Measurements from ENCODE around the gene MMP10.

MMP10 gene

GRCh38 chr11:102812188-102812587 lies 31.8 kb upstream of the MMP10 start:
- TF ChIP-seq, protein P1, sequence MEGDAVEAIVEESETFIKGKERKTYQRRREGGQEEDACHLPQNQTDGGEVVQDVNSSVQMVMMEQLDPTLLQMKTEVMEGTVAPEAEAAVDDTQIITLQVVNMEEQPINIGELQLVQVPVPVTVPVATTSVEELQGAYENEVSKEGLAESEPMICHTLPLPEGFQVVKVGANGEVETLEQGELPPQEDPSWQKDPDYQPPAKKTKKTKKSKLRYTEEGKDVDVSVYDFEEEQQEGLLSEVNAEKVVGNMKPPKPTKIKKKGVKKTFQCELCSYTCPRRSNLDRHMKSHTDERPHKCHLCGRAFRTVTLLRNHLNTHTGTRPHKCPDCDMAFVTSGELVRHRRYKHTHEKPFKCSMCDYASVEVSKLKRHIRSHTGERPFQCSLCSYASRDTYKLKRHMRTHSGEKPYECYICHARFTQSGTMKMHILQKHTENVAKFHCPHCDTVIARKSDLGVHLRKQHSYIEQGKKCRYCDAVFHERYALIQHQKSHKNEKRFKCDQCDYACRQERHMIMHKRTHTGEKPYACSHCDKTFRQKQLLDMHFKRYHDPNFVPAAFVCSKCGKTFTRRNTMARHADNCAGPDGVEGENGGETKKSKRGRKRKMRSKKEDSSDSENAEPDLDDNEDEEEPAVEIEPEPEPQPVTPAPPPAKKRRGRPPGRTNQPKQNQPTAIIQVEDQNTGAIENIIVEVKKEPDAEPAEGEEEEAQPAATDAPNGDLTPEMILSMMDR (IDR thresholded peaks at IDR 0.05; ENCODE audit: low read depth, low read length, missing control alignments): no peak
- H3K4me3 ChIP-seq (ENCODE audit: low read depth, low read length): no peak overlapping the region
- DNase-seq: no peak
- H3K36me3 ChIP-seq (replicated peaks): no peaks in the 10 kb centered on the region
- H3K27me3 ChIP-seq (replicated peaks): no peaks in the 10 kb centered on the region
- H3K27ac ChIP-seq: no peak overlapping the region
- in situ Hi-C loops (cut with HindIII; ENCODE audit: low pct_ligation_motif_present, low sequenced_read_pairs): no loop called here

- Histone ChIP-seq H3K36me3 (replicated peaks) (no peaks in the 10 kb centered on the region), H3K27me3 (replicated peaks) (no peaks in the 10 kb centered on the region), H3K4me3 (ENCODE audit: low read depth, low read length) (no peak overlapping the region), H3K27ac (no peak overlapping the region)
- in situ Hi-C loops (cut with HindIII; ENCODE audit: low pct_ligation_motif_present, low sequenced_read_pairs): no loop called here
- TF ChIP-seq, protein P1 (IDR thresholded peaks at IDR 0.05; ENCODE audit: low read depth, low read length, missing control alignments): peak; percentile 69
- peak; percentile 18 for DNase-seq
Measured at GRCh38 chr11:102810950-102811660, 30.7 kb upstream of the MMP10 start.

- TF ChIP-seq, protein P1 (IDR thresholded peaks at IDR 0.05; ENCODE audit: low read depth, low read length, missing control alignments): no peak
- in situ Hi-C loops (cut with HindIII; ENCODE audit: low pct_ligation_motif_present, low sequenced_read_pairs): no loop called here
- Histone ChIP-seq H3K27ac (no peak overlapping the region), H3K36me3 (replicated peaks) (no peaks in the 10 kb centered on the region), H3K27me3 (replicated peaks) (no peaks in the 10 kb centered on the region), H3K4me3 (ENCODE audit: low read depth, low read length) (no peak overlapping the region)
- no peak for DNase-seq
Measured at GRCh38 chr11:102809971-102810370, 29.5 kb upstream of the MMP10 start.

DNA sequence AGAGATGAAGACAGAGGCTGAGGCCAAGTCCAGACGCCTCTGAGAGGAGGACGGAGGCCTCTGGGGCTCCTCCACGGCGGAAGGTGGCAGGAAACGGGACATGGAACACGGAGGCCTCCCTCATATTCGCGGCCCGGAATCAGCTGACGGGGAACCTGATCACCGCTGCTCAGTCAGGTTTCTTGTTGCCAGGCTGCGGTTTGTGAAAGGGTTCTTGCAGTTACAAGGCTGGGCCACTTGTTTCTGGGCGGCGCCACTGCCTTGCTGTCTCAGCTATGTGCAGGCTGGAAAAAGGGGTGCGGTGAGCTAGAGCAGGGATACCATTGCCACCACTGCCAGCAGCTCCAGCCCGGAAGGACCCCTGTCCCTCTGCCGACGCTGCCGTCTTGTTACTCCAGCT lies 27.5 kb upstream of the MMP10 start:
- TF ChIP-seq, protein P1 (IDR thresholded peaks at IDR 0.05; ENCODE audit: low read depth, low read length, missing control alignments): peak; percentile 61
- Histone ChIP-seq H3K36me3 (replicated peaks) (no peaks in the 10 kb centered on the region), H3K27ac (no peak overlapping the region), H3K27me3 (replicated peaks) (no peaks in the 10 kb centered on the region), H3K4me3 (ENCODE audit: low read depth, low read length) (no peak overlapping the region)
- peak; percentile 9 for DNase-seq
- in situ Hi-C loops (cut with HindIII; ENCODE audit: low pct_ligation_motif_present, low sequenced_read_pairs): no loop called here

DNA sequence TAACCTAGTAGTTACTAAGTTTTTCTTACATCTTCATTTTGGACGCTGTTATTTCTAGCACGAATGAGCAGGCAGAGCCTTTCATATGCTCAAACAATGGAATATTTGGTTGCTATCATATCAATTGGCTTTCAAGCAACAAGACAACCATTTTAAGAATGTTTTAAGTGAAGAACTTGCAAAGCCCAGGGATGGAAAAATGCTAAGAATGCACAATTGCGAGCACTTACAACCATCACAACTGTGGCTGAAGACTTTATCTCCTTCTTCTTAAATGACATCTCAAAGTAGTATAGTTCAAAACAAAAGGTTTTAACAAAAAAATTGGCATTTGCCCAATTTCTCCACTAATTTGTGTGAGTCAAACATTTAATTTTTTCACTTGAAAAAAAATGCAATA lies 25.9 kb upstream of the MMP10 start:
- no peaks in the 10 kb centered on the region for H3K27me3 ChIP-seq (replicated peaks)
- in situ Hi-C loops (cut with HindIII; ENCODE audit: low pct_ligation_motif_present, low sequenced_read_pairs): no loop called here
- DNase-seq: peak; percentile 41
- H3K27ac ChIP-seq: no peak overlapping the region
- H3K36me3 ChIP-seq (replicated peaks): no peaks in the 10 kb centered on the region
- H3K4me3 ChIP-seq (ENCODE audit: low read depth, low read length): no peak overlapping the region
- TF ChIP-seq, protein P1 (IDR thresholded peaks at IDR 0.05; ENCODE audit: low read depth, low read length, missing control alignments): no peak

DNA sequence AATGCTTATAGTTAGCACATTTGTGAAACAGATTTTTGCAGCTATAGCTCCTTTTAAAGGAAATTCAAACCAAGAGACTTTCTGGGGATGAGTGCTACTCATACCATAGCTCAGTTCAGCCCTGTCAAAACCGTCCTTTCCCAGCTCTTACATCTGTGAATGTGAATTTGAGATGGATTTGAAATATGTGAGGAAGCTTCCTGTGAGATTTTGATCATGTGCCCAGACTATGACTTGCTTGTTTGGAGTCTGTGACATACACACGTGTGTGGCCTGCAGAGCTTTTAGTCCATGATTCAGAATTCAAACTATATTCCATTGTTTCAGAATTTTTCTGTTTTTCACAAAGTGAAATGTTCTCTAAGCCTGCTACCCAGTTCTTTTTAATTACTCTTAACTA lies 21.9 kb upstream of the MMP10 start:
- in situ Hi-C loops (cut with HindIII; ENCODE audit: low pct_ligation_motif_present, low sequenced_read_pairs): no loop called here
- peak overlapping the region; percentile 59 for H3K27ac ChIP-seq

More for the DNA sequence above, 21.9 kb upstream of the MMP10 start:
- no peaks in the 10 kb centered on the region for H3K36me3 ChIP-seq (replicated peaks)
- TF ChIP-seq, protein P1 (IDR thresholded peaks at IDR 0.05; ENCODE audit: low read depth, low read length, missing control alignments): no peak
- no peak overlapping the region for H3K4me3 ChIP-seq (ENCODE audit: low read depth, low read length)
- no peaks in the 10 kb centered on the region for H3K27me3 ChIP-seq (replicated peaks)
- DNase-seq: peak; percentile 88

All from brain microvascular endothelial cell (primary cell).